ENCODE data around the gene STOML1.

DNA sequence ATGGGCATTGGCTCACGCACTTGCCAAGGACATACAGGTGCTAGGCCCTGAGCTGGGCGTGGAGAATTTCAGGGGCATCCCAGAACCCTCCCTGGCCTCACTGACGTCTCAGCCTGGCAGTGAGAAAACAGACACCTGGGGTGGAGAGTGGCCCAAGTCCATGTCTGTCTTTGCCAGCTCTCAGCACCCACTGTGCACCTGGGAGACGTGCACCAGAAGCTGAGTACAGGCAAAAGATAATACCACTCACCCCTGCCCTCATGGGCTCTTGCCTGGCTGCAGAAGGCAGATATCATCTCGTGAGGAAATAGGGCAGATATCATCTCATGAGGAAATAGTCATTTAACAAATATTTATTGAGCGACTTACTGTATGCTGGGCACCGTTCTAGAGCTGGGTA lies 57.8 kb downstream of the STOML1 start:
- no peak for TF ChIP-seq POLR2AphosphoS5 (IDR thresholded peaks at IDR 0.05; ENCODE audit: low read depth, low read length)
- no peak for TF ChIP-seq POLR2A (IDR thresholded peaks at IDR 0.05; ENCODE audit: low read depth, low read length)
- no peak for TF ChIP-seq TAF1 (IDR thresholded peaks at IDR 0.05; ENCODE audit: borderline replicate concordance, low read depth, low read length)

Measured in GM12892 (cell line).